Muscle of leg (tissue), 11 donors: ENCODE data around the gene CACNA1C. TPM values are rescaled to one million over a fixed set of nuclear protein-coding genes. Genes with fewer than 3 reads are reported as not detected.
"Not testable (repeated sequence)": the region's sequence is repeated elsewhere in the genome, so short reads cannot be mapped to it uniquely, and the experiment has no call there.

ENCODE experiments used
- DNase-seq: peaks from one replicate; pipeline ENCODE4 v3.0.0; 2013
- H3K27ac ChIP-seq: one replicate; pipeline ENCODE4 v1.5.1; 2013; ENCODE audit warnings: mild to moderate bottlenecking, low read length, control low read depth
- H3K27me3 ChIP-seq: one replicate; pipeline ENCODE4 v1.6.1; 2013; ENCODE audit warnings: low read length; ENCODE audit not compliant: control insufficient read depth, insufficient read depth
- H3K36me3 ChIP-seq: one replicate; pipeline ENCODE4 v1.6.1; 2013; ENCODE audit warnings: low read length; ENCODE audit not compliant: control insufficient read depth, insufficient read depth
- H3K4me1 ChIP-seq: one replicate; pipeline ENCODE4 v1.6.1; 2013; ENCODE audit warnings: low read length; ENCODE audit not compliant: control insufficient read depth, insufficient read depth
- H3K4me3 ChIP-seq: one replicate; pipeline ENCODE4 v1.5.1; 2013; ENCODE audit warnings: low read length, control low read depth
- H3K9me3 ChIP-seq: replicated peaks from 2 replicates; pipeline ENCODE4 v1.6.1; 2013; ENCODE audit warnings: low read depth, low read length; ENCODE audit not compliant: control insufficient read depth
- WGBS: methylation state at CpG from one replicate; pipeline ENCODE4 v1.1.5; 2013; ENCODE audit warnings: missing lambda C conversion rate; ENCODE audit not compliant: insufficient coverage; 5-methylcytosine and 5-hydroxymethylcytosine counted together
- polyA plus RNA-seq, 8 donors: library from polyadenylated mRNA; unstranded; fragments of 120-200 nt; gene quantifications; one replicate each; pipeline versions ENCODE4 v1.2.1 to v1.2.3, GENCODE V29; 2013; ENCODE audit warnings: inconsistent platforms in 1 of 8, low replicate concordance in 1 of 8; ENCODE audit not compliant: insufficient read length in 8 of 8, insufficient read depth in 1 of 8
- total RNA-seq: library from RNA; stranded (reverse); fragments of 120-200 nt; gene quantifications from one replicate; pipeline ENCODE4 v1.2.4, GENCODE V29; 2013

Gene CACNA1C
- total and polyA plus RNA-seq, 9 donors: 1.9 to 4.3 (median 3.6) TPM

DNA sequence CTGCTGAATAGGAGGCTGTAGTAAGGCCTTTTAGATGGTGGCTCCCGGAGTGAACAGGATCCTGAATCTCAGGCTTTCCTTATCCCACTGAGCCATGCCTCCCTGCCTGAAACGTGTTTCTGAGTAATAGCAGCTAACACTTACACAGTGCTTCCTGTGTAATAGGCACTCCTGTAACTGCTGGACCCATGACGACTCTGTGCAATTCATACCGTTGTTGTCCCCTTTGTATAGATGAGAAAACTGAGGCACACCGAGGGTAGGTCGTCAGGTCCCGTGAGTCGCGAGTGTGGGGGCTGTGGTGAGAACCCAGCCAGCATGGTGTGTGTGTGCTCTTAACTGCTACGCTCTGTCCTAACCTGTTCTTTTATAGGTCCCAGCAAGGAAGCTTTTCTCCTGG, 193.6 kb downstream of the CACNA1C start:
- Histone ChIP-seq H3K4me1 (peaks cover 23% of the 10 kb centered on the region), H3K4me3 (no peak overlapping the region), H3K27me3 (peaks cover 2% of the 10 kb centered on the region), H3K9me3 (no peaks in the 10 kb centered on the region), H3K36me3 (no peaks in the 10 kb centered on the region), H3K27ac (no peak overlapping the region)
- WGBS: 80% methylated on average over 1 of the region's 10 CpGs
- no peak for DNase-seq

DNA sequence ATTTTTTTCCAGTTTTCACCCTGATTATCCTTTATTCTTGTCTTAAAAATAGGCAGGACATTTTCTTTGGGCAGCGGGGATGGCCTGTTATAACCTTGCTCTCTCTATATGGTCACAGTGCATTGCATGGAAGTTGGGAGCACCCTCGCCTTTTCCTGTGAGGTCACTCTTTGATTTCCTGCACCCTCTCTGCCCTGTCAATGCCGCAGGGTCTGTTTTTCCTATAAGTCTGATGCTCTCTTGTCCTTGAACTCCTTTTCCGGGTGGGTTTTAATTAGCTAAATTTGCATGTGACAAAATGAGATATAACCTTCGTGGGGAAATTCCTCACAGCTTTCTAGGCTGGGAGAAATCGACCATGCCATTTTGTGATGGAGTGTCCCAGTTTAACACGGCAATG, 194.3 kb downstream of the CACNA1C start:
- H3K4me3 ChIP-seq: no peak overlapping the region
- no peak for DNase-seq
- no peaks in the 10 kb centered on the region for H3K27me3 ChIP-seq
- peaks cover 27% of the 10 kb centered on the region for H3K4me1 ChIP-seq
- no peaks in the 10 kb centered on the region for H3K9me3 ChIP-seq
- H3K36me3 ChIP-seq: no peaks in the 10 kb centered on the region
- H3K27ac ChIP-seq: no peak overlapping the region
- WGBS: 69% methylated on average over 5 of the region's 7 CpGs

DNA sequence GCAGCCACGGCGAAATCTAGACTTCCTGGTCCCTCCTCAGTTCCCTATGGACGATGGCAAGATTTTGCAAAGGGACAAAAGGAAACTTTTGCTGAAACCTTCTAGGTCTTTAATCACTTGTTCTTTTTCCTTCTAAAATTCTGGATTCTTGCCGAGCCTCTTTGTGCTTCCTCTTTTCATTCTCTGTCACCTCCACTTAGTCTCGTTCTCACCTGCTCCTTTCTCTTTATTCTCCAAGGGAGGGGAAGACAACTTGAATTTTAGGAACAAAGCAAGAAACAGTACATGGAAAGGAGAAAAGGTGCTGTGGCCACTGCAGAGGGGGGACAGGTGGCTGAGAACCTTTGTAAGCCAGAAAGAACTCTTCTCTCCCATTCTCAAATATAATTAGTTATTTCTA, 194.8 kb downstream of the CACNA1C start:
- 54% methylated on average over 3 of the region's 5 CpGs for WGBS
- peak overlapping the region; percentile 56 for H3K27ac ChIP-seq
- H3K36me3 ChIP-seq: no peaks in the 10 kb centered on the region

DNA sequence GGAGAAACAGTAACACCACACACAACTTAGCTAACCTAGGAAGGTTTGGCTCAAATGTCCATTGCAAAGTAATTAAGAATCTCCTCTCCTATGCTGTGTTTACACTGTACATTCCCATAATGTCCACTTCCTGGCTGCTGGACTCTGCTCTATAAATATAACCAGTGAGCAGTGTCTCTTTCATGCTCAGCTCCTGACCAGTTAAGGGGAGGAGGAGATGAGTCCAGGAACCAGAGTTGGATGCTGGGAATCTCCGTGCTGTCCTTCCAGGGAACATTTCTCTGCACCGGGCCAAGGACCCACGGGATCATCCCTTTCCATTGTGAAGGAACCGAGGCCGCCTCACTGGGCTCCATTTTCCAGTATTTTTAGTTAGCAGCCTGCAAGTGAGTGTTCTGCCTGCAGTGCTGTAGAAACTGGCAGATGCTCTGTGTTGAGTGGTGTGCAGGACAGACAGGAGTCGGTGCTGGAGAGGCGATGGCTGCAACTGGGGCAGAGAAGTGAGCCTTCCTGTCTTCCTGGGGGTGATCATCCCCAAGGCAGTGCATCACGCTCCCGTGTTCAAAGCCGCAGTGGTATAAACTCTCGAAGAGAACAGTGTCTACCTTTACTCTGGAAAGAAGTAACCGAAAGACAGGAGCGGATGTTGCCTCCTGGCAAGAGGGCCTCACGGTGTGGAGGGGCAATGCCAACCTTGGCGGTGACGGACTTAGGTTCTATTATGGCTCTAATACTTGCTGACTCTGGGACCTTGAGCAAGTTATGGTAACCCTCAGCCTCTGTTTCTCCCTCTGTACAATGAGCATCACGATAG, 195.5 kb downstream of the CACNA1C start:
- H3K9me3 ChIP-seq: no peaks in the 10 kb centered on the region
- H3K27me3 ChIP-seq: no peaks in the 10 kb centered on the region
- peak overlapping the region; percentile 71 for H3K27ac ChIP-seq
- H3K4me3 ChIP-seq: no peak overlapping the region
- peak; percentile 83 for DNase-seq
- WGBS: 50% methylated on average over 16 of the region's 17 CpGs
- H3K4me1 ChIP-seq: peaks cover 27% of the 10 kb centered on the region
- no peaks in the 10 kb centered on the region for H3K36me3 ChIP-seq

More for the DNA sequence above, 194.8 kb downstream of the CACNA1C start:
- no peak overlapping the region for H3K4me3 ChIP-seq
- DNase-seq: no peak
- H3K27me3 ChIP-seq: no peaks in the 10 kb centered on the region
- no peaks in the 10 kb centered on the region for H3K9me3 ChIP-seq
- peaks cover 27% of the 10 kb centered on the region for H3K4me1 ChIP-seq

DNA sequence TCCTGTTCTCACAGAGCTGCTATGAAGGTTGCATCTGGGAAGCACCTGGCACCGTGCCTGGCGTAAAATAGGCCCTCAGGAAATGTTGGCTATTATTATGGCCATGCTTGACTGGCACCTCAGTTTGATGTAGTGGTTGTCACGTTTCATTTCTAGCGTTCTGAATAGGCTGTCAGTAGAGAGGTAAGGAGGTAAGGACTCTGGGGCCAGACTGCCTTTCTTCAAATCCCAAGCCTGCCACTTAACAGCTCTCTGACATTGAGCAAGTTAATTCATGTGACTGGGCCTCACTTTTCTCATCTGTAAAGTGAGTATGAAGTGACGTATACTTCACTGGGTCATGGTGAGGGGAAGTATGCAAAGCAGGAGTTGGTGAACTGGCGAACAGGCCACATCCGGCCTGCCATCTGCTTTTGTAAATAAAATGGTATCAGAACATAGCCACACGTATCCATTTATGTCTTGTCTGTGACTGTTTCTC, 196.2 kb downstream of the CACNA1C start:
- Histone ChIP-seq H3K9me3 (no peaks in the 10 kb centered on the region), H3K27me3 (no peaks in the 10 kb centered on the region), H3K27ac (peak overlapping the region; percentile 71), H3K4me3 (no peak overlapping the region), H3K36me3 (no peaks in the 10 kb centered on the region), H3K4me1 (peaks cover 26% of the 10 kb centered on the region)
- no peak for DNase-seq
- WGBS: 84% methylated on average over 6 of the region's 8 CpGs

DNA sequence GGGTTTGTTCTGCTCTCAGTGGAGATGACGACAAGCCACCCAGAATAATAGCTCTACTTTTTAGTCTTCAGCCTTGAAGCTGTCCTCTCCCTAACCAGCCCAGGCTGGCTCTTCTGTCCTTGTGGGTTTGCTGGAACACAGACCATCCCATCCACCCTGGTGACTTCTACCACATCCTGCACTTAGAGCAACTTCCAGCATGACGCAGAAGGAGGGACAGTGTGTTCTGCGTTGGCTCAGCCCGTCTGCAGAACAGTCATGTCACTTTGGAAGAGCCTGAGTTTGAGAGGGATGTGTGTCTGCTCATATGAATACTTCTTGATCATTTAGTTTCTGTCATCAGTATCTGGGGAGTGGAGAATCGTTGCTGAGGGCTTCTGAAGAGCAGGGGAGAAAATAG, 198.0 kb downstream of the CACNA1C start:
- WGBS: 40% methylated on average over 1 of the region's 5 CpGs
- Histone ChIP-seq H3K36me3 (no peaks in the 10 kb centered on the region), H3K9me3 (no peaks in the 10 kb centered on the region), H3K4me1 (peaks cover 17% of the 10 kb centered on the region), H3K27me3 (no peaks in the 10 kb centered on the region), H3K27ac (peak overlapping the region; percentile 3), H3K4me3 (no peak overlapping the region)
- no peak for DNase-seq

DNA sequence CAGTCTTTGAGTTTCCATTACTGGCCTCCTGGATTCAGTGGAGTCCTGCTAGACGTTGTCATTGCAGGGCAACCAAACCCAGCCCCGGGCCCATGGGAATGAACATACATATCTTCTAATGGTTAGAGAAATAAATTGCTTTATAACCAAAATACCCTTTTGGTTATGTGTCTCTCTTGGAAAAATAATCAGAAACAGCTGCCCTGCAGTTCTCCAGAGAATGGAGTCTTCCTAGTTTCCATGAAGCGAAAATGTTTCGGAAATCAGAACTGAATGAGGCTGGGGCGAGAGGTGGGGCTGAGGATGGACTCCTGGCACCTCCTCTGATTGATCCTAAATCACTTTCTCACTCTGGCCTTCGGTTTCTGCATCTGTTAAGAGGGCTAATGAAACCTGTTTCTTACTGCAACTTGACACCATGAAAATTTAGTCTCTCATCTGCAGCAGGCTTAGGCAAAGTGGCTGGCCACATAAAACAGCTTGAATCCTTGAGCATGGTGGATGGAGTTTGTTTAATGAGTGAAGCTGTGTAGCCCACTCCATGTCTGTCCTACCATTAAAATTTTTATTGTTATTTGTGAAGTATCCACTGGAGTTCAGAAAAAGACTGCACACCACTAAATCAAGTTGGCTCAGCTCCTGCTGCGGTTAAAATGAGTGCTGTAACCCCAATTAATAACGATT, 198.9 kb downstream of the CACNA1C start:
- no peak overlapping the region for H3K27ac ChIP-seq
- DNase-seq: peak; percentile 66
- H3K4me3 ChIP-seq: no peak overlapping the region
- no peaks in the 10 kb centered on the region for H3K27me3 ChIP-seq
- peaks cover 17% of the 10 kb centered on the region for H3K4me1 ChIP-seq
- H3K9me3 ChIP-seq: no peaks in the 10 kb centered on the region
- no peaks in the 10 kb centered on the region for H3K36me3 ChIP-seq
- WGBS: 30% methylated on average over 2 of the region's 8 CpGs

DNA sequence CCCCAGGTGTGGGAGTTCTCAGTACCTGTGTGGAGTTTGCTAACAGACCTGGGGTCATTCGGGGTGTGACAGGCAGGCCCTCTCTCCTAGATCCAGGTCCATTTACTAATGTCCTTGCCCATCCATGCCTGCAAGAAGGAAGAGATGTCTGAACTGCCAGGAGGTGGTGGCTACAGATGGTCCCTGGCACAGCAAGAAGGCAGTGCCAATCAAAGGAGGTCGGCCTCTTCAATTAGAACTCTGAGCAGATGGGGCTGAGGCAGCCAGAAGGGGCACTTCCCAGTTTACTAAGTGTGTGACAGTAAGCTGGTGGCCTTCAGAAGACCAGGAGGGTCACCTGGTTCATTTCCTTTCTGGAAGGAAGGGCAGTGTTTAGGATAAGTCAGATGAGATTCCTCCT, 202.5 kb downstream of the CACNA1C start:
- no peaks in the 10 kb centered on the region for H3K9me3 ChIP-seq
- H3K27me3 ChIP-seq: no peaks in the 10 kb centered on the region
- no peak overlapping the region for H3K4me3 ChIP-seq
- H3K36me3 ChIP-seq: no peaks in the 10 kb centered on the region
- H3K4me1 ChIP-seq: peaks cover 13% of the 10 kb centered on the region
- DNase-seq: no peak
- no peak overlapping the region for H3K27ac ChIP-seq
- 100% methylated on average over 1 of the region's 2 CpGs for WGBS

DNA sequence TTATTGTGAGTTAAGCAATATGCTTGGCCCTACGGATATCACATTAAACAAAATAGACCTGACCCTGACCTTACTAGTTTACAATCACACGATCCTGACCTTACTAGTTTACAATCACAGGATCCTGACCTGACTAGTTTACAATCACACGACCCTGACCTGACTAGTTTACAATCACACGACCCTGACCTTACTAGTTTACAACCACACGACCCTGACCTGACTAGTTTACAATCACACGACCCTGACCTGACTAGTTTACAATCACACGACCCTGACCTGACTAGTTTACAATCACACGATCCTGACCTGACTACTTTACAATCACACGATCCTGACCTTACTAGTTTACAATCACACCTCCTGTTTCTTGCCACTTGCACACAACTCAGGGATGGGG, 202.9 kb downstream of the CACNA1C start:
- DNase-seq: peak; percentile 30
- peaks cover 13% of the 10 kb centered on the region for H3K4me1 ChIP-seq

DNA sequence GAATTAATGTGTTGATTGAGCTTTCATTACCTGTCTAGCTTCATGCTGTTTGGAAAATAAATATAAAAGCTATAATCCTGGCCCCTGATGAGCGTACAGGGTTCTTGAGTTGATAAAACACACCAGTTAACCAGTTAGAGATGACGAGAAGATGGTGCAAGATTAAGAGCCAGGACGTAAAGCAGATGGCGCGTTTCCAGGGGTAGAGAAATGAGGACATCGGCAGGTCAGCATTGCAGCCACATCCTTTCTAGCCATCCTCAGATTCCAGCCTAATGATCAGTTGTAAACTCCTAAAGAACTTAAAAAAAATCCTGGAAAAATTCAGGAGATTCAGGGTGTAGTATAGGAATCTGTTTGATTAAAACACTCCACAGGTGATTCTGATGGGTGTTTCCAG, 203.7 kb downstream of the CACNA1C start:
- Histone ChIP-seq H3K9me3 (no peaks in the 10 kb centered on the region), H3K4me1 (peaks cover 9% of the 10 kb centered on the region), H3K27ac (no peak overlapping the region)

More for the DNA sequence above, 202.9 kb downstream of the CACNA1C start:
- not testable (repeated sequence) for H3K27ac ChIP-seq, H3K36me3 ChIP-seq, H3K27me3 ChIP-seq, H3K4me3 ChIP-seq, H3K9me3 ChIP-seq
- WGBS: 93% methylated on average over 9 of the region's 9 CpGs

More for the DNA sequence above, 203.7 kb downstream of the CACNA1C start:
- H3K36me3 ChIP-seq: no peaks in the 10 kb centered on the region
- 80% methylated on average over 1 of the region's 6 CpGs for WGBS
- no peak overlapping the region for H3K4me3 ChIP-seq
- H3K27me3 ChIP-seq: no peaks in the 10 kb centered on the region
- DNase-seq: no peak
